Heart left ventricle (tissue), 16 donors: ENCODE data around the gene ZNF501. TPM values are rescaled to one million over a fixed set of nuclear protein-coding genes. Genes with fewer than 3 reads are reported as not detected.

ENCODE experiments used
- ATAC-seq, 4 donors: fragments of 200-7000 bp; cut with Tn5 transposase; one replicate each; pipeline ENCODE4 v1.9.1; 2020 to 2022; ENCODE audit warnings: moderate library complexity in 4 of 4, mild to moderate bottlenecking in 3 of 4, moderate number of reproducible peaks in 1 of 4
- DNase-seq, 5 donors: peaks; one replicate each; pipeline ENCODE4 v3.0.0-alpha.2; 2020
- H3K27ac ChIP-seq, 12 donors: fragments of 200-600 bp; sonication (generic) in 4 of 12; one replicate each; pipeline versions ENCODE4 v1.5.0 to v1.8.0; 2016 to 2022; ENCODE audit warnings: mild to moderate bottlenecking in 2 of 12
- H3K27me3 ChIP-seq, 9 donors: fragments of 200-600 bp; sonication (generic) in 2 of 9; one replicate each; pipeline versions ENCODE4 v1.5.1 to v1.8.0; 2016 to 2022; ENCODE audit warnings: mild to moderate bottlenecking in 3 of 9
- H3K36me3 ChIP-seq, 9 donors: fragments of 200-600 bp; sonication (generic) in 2 of 9; one replicate each; pipeline versions ENCODE4 v1.5.0 to v1.8.0; 2018 to 2022; ENCODE audit warnings: mild to moderate bottlenecking in 2 of 9
- H3K4me1 ChIP-seq, 12 donors: fragments of 200-600 bp; sonication (generic) in 4 of 12; one replicate each; pipeline versions ENCODE4 v1.5.0 to v1.8.0; 2016 to 2022; ENCODE audit warnings: mild to moderate bottlenecking in 3 of 12
- H3K4me3 ChIP-seq, 12 donors: fragments of 200-600 bp; sonication (generic) in 4 of 12; one replicate each; pipeline versions ENCODE4 v1.5.0 to v1.8.0; 2017 to 2022; ENCODE audit warnings: mild to moderate bottlenecking in 9 of 12, moderate library complexity in 4 of 12
- H3K9me3 ChIP-seq, 12 donors: fragments of 200-600 bp; sonication (generic) in 4 of 12; one replicate each; pipeline versions ENCODE4 v1.5.0 to v1.8.0; 2016 to 2022; ENCODE audit warnings: mild to moderate bottlenecking in 1 of 12
- CTCF ChIP-seq, 12 donors: fragments of 200-600 bp; sonication (generic) in 4 of 12; IDR thresholded peaks; one replicate each; pipeline versions ENCODE4 v1.5.0 to v1.8.0; 2018 to 2022; ENCODE audit warnings: antibody characterized with exemption in 12 of 12, mild to moderate bottlenecking in 5 of 12
- POLR2A ChIP-seq, 2 donors: fragments of 450-650 bp; IDR thresholded peaks; one replicate each; pipeline ENCODE4 v1.6.1; 2017; ENCODE audit warnings: antibody characterized with exemption in 2 of 2, mild to moderate bottlenecking in 2 of 2, moderate library complexity in 2 of 2
- WGBS, 4 donors: extraction: QIAGEN DNeasy Blood & Tissue Kit in 2 of 4; methylation state at CpG; one replicate each; pipeline versions ENCODE4 v1.1.5 to v1.1.7; 2013 to 2018; 5-methylcytosine and 5-hydroxymethylcytosine counted together
- intact Hi-C, 10 donors: fragments of 100-400 bp; cut with DNase I; formaldehyde crosslinking; loops; one replicate each; pipeline versions ENCODE4 v1.11.1 to v1.14.2; 2022
- polyA plus RNA-seq, 2 donors: library from polyadenylated mRNA; stranded (reverse); fragments of 200-250 nt; gene quantifications; one replicate each; pipeline ENCODE4 v1.2.3, GENCODE V29; 2013
- total RNA-seq, 9 donors: library from RNA; depleted of rRNA in 2 of 9; stranded (reverse); fragments of >200 nt in 2 of 9; fragmentation: NEBNext Ultra II Directional in 3 of 9; extraction: Animal tissue kit (Norgen Biotek cat#: 25700) in 3 of 9; gene quantifications; one replicate each; pipeline versions ENCODE4 v1.1.0 to v1.2.4, GENCODE V29; 2016 to 2023
- donor health status: ischemic (EF 13 %, LVEDD 7.1; RV severe dilation, severe dysfunction).
- donor health status: healthy with polysubstance abuse.
- donor health status: DM: no; HTN: yes; CAD: no.
- donor health status: DM: no; HTN: no; CAD: no.
- donor health status: ischemic (EF 25% LVEDD 6.9; RV normal size, moderate dysfunction).
- donor health status: ischemic (EF 25% LVEDD 5.7; RV mildly dilated, moderate dysfunction).
- donor health status: healthy.
- donor health status: DM: yes; HTN: yes; CAD: no.
- donor health status: ischemic (EF 35%, LVEDD 5.7; RV mildly dilated, moderate dysfunction).
- donor health status: nonischemic (EF 11% LVEDD 7.7; RV severe dilation, severe dysfunction).
- donor health status: DM: yes; HTN: yes; CAD: no.
- donor health status: PGD.
- donor health status: ischemic (EF 29% LVEDD 5.4; RV normal size, mild dysfunction).
- donor health status: nonischemic (EF 23%, LVEDD 6.1; RV moderate dilation, normal function).

The ZNF501 gene
- total and polyA plus RNA-seq, 11 donors, result 1.1 to 5.5 (median 3.6) TPM

- H3K4me3 ChIP-seq, result peak within 1 kb of the TSS; percentile 63 to 94 (median 74)
- intact Hi-C loops, result loop anchor here in 9 of 10 donors (1.0 to 10.0 kb wide), 7 partner anchors 31 to 103 kb away; partner anchors contain the start of genes TMEM42 (in 7 of the 9), ZNF502 (in 2 of the 9) and ZNF501 (in 1 of the 9)
- peak; percentile 95 to 98 (median 96) for DNase-seq
- peak; percentile 99 to 100 (median 100) for ATAC-seq
- 0 to 2% (median 1%) methylated on average over 38 to 64 of the region's 64 CpGs for WGBS, 4 donors
- H3K9me3 ChIP-seq, result peaks cover 0 to 19% (median 1%) of the 10 kb centered on the region in 12 donors
- TF ChIP-seq POLR2A (IDR thresholded peaks at IDR 0.05) (peak in 1 of 2 donors; percentile 53), CTCF (IDR thresholded peaks at IDR 0.05) (peak in 2 of 12 donors; percentile 17 to 22)
- H3K27me3 ChIP-seq, result no peaks in the 10 kb centered on the region
- peaks cover 0 to 20% (median 13%) of the 10 kb centered on the region in 12 donors for H3K4me1 ChIP-seq
- H3K36me3 ChIP-seq, result peaks cover 0 to 25% (median 0%) of the 10 kb centered on the region in 9 donors
- H3K27ac ChIP-seq, result peak within 1 kb of the TSS in 11 of 12 donors; percentile 34 to 84 (median 72)
These were observed 32.2 kb downstream of the ZNF501 start, which contains the start of the genes KIAA1143 and KIF15 for GRCh38 chr3:44761424-44762169. TSS of gene KIAA1143 (minus strand) at chr3:44761619. CDS start at chr3:44761602, 17 bp downstream. TSS of gene KIF15 (plus strand) at chr3:44761794. CDS start at chr3:44761866, 72 bp downstream.

GRCh38 chr3:44762170-44762677, 32.8 kb downstream of the ZNF501 start:
- peak overlapping the region; percentile 63 to 94 (median 74) for H3K4me3 ChIP-seq
- peaks cover 0 to 19% (median 1%) of the 10 kb centered on the region in 12 donors for H3K9me3 ChIP-seq
- no peaks in the 10 kb centered on the region for H3K27me3 ChIP-seq
- intact Hi-C loops, result loop anchor here in 8 of 10 donors (5.0 to 10.0 kb wide), 3 partner anchors 85 to 103 kb away; partner anchors contain the start of gene TMEM42 (in 7 of the 8)
- DNase-seq, result no peak
- peaks cover 0 to 24% (median 0%) of the 10 kb centered on the region in 9 donors for H3K36me3 ChIP-seq
- WGBS, 4 donors, result 1 to 4% (median 2%) methylated on average over 9 of the region's 9 CpGs
- H3K4me1 ChIP-seq, result peaks cover 0 to 20% (median 13%) of the 10 kb centered on the region in 12 donors
- peak overlapping the region in 1 of 12 donors; percentile 6 for H3K27ac ChIP-seq
- no peak for ATAC-seq
- no peak for TF ChIP-seq CTCF (IDR thresholded peaks at IDR 0.05)
- no peak for TF ChIP-seq POLR2A (IDR thresholded peaks at IDR 0.05)

- DNase-seq (no peak), ATAC-seq (no peak)
- intact Hi-C loops, result loop anchor here in 8 of 10 donors (5.0 to 10.0 kb wide), 3 partner anchors 85 to 102 kb away; partner anchors contain the start of gene TMEM42 (in 7 of the 8)
- Histone ChIP-seq H3K4me1 (peaks cover 0 to 20% (median 13%) of the 10 kb centered on the region in 12 donors), H3K27me3 (no peaks in the 10 kb centered on the region), H3K9me3 (peaks cover 0 to 19% (median 1%) of the 10 kb centered on the region in 12 donors), H3K4me3 (peak overlapping the region in 3 of 12 donors; percentile 80 to 94 (median 91)), H3K27ac (no peak overlapping the region), H3K36me3 (peaks cover 0 to 19% (median 0%) of the 10 kb centered on the region in 9 donors)
- 39 to 51% (median 45%) methylated on average over 5 of the region's 5 CpGs for WGBS, 4 donors
- no peak for TF ChIP-seq POLR2A (IDR thresholded peaks at IDR 0.05)
- no peak for TF ChIP-seq CTCF (IDR thresholded peaks at IDR 0.05)
These were observed 33.3 kb downstream of the ZNF501 start for GRCh38 chr3:44762690-44763089.
